NCI-H82 (cell line): Measurements from ENCODE around the gene KIRREL3.
A peak's percentile ranks its signal among the peaks of the same experiment; 100 is the strongest.

Experiments
- DNase-seq: peaks from one replicate; lab custom pipeline; 2025; lab: John Stamatoyannopoulos, UW

KIRREL3 gene

GRCh38 chr11:126704096-126704495 lies 296.5 kb downstream of the KIRREL3 start:
- DNase-seq = no peak

GRCh38 chr11:126703662-126704061 lies 296.9 kb downstream of the KIRREL3 start:
- DNase-seq = no peak

GRCh38 chr11:126702987-126703386 lies 297.6 kb downstream of the KIRREL3 start:
- DNase-seq = no peak

GRCh38 chr11:126702165-126702720 lies 298.3 kb downstream of the KIRREL3 start:
- no peak for DNase-seq

- DNase-seq = no peak
These were observed 299.1 kb downstream of the KIRREL3 start for GRCh38 chr11:126701520-126701897.

GRCh38 chr11:126700768-126701519 lies 299.6 kb downstream of the KIRREL3 start:
- peak; percentile 5 for DNase-seq

GRCh38 chr11:126698576-126698975 lies 302.0 kb downstream of the KIRREL3 start:
- peak; percentile 46 for DNase-seq

GRCh38 chr11:126697936-126698335 lies 302.6 kb downstream of the KIRREL3 start:
- peak; percentile 58 for DNase-seq

GRCh38 chr11:126696982-126697381 lies 303.6 kb downstream of the KIRREL3 start:
- DNase-seq = no peak

- peak; percentile 7 for DNase-seq
These were observed 305.3 kb downstream of the KIRREL3 start for GRCh38 chr11:126695293-126695692.

- DNase-seq = no peak
These were observed 306.4 kb downstream of the KIRREL3 start for GRCh38 chr11:126694065-126694625.

GRCh38 chr11:126687477-126687876 lies 313.1 kb downstream of the KIRREL3 start:
- no peak for DNase-seq

GRCh38 chr11:126686938-126687337 lies 313.6 kb downstream of the KIRREL3 start:
- no peak for DNase-seq

GRCh38 chr11:126683766-126684728 lies 316.5 kb downstream of the KIRREL3 start:
- no peak for DNase-seq

- DNase-seq = no peak
These were observed 318.0 kb downstream of the KIRREL3 start for GRCh38 chr11:126682590-126682989.

- no peak for DNase-seq
These were observed 319.9 kb downstream of the KIRREL3 start for GRCh38 chr11:126680700-126681099.

GRCh38 chr11:126680131-126680530 lies 320.4 kb downstream of the KIRREL3 start:
- DNase-seq = peak; percentile 20

GRCh38 chr11:126679033-126679432 lies 321.5 kb downstream of the KIRREL3 start:
- no peak for DNase-seq

GRCh38 chr11:126676536-126676935 lies 324.0 kb downstream of the KIRREL3 start:
- DNase-seq = no peak

GRCh38 chr11:126673319-126673718 lies 327.3 kb downstream of the KIRREL3 start:
- no peak for DNase-seq

GRCh38 chr11:126669416-126669815 lies 331.2 kb downstream of the KIRREL3 start:
- DNase-seq = no peak

GRCh38 chr11:126664643-126665042 lies 335.9 kb downstream of the KIRREL3 start:
- no peak for DNase-seq
